ENCODE measurements around the gene ZNF346.

The ZNF346 gene

DNA sequence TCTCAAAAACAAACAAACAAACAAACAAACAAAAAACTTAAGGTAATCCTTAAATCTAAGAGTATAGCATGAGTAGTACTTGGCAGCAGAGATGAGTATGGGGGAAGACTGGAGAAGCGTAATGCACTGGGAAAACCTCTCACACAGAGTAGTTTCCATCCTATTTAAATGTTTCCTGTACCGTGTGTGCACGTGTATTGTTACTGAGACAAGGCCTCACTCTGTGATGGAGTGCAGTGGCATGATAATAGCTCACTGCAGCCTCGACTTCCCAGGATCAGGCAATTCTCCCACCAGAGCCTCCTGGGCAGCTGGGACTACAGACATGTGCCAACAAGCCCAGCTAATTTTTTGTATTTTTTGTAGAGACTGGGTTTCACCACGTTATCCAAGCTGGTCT is 18.8 kb upstream of the ZNF346 start:
- ATAC-seq (ENCODE audit: low read depth) (no peak), DNase-seq (ENCODE audit: low spot score) (no peak)
- Histone ChIP-seq H3K4me1 (ENCODE audit: insufficient read depth, poor library complexity, severe bottlenecking) (peaks cover 18% of the 10 kb centered on the region), H3K27ac (ENCODE audit: poor library complexity, severe bottlenecking) (no peak overlapping the region), H3K36me3 (ENCODE audit: low read depth) (peaks cover 46% of the 10 kb centered on the region), H3K27me3 (ENCODE audit: insufficient read depth, poor library complexity, severe bottlenecking) (no peaks in the 10 kb centered on the region), H3K9me3 (ENCODE audit: severe bottlenecking) (no peaks in the 10 kb centered on the region), H3K4me3 (ENCODE audit: severe bottlenecking) (no peak overlapping the region)
- no peak for TF ChIP-seq CTCF (IDR thresholded peaks at IDR 0.05; ENCODE audit: poor library complexity, severe bottlenecking)

GRCh38 chr5:177004961-177005360 is 17.5 kb upstream of the ZNF346 start:
- Histone ChIP-seq H3K4me3 (ENCODE audit: severe bottlenecking) (peak overlapping the region; percentile 80), H3K4me1 (ENCODE audit: insufficient read depth, poor library complexity, severe bottlenecking) (peaks cover 18% of the 10 kb centered on the region), H3K27me3 (ENCODE audit: insufficient read depth, poor library complexity, severe bottlenecking) (no peaks in the 10 kb centered on the region), H3K9me3 (ENCODE audit: severe bottlenecking) (no peaks in the 10 kb centered on the region), H3K27ac (ENCODE audit: poor library complexity, severe bottlenecking) (no peak overlapping the region), H3K36me3 (ENCODE audit: low read depth) (peaks cover 37% of the 10 kb centered on the region)
- ATAC-seq (ENCODE audit: low read depth) (no peak), DNase-seq (ENCODE audit: low spot score) (no peak)
- no peak for TF ChIP-seq CTCF (IDR thresholded peaks at IDR 0.05; ENCODE audit: poor library complexity, severe bottlenecking)

- peaks cover 18% of the 10 kb centered on the region for H3K4me1 ChIP-seq (ENCODE audit: insufficient read depth, poor library complexity, severe bottlenecking)
- peak; percentile 79 for TF ChIP-seq CTCF (IDR thresholded peaks at IDR 0.05; ENCODE audit: poor library complexity, severe bottlenecking)
- peak; percentile 81 for DNase-seq (ENCODE audit: low spot score)
- ATAC-seq (ENCODE audit: low read depth): peak; percentile 73
- peak overlapping the region; percentile 77 for H3K27ac ChIP-seq (ENCODE audit: poor library complexity, severe bottlenecking)
- no peaks in the 10 kb centered on the region for H3K27me3 ChIP-seq (ENCODE audit: insufficient read depth, poor library complexity, severe bottlenecking)
- peaks cover 36% of the 10 kb centered on the region for H3K36me3 ChIP-seq (ENCODE audit: low read depth)
- H3K9me3 ChIP-seq (ENCODE audit: severe bottlenecking): no peaks in the 10 kb centered on the region
- H3K4me3 ChIP-seq (ENCODE audit: severe bottlenecking): peak overlapping the region; percentile 80
Observed at GRCh38 chr5:177005619-177006264, 16.8 kb upstream of the ZNF346 start.

- peak; percentile 81 for ATAC-seq (ENCODE audit: low read depth)
- peaks cover 29% of the 10 kb centered on the region for H3K36me3 ChIP-seq (ENCODE audit: low read depth)
- TF ChIP-seq CTCF (IDR thresholded peaks at IDR 0.05; ENCODE audit: poor library complexity, severe bottlenecking): no peak
- peak within 1 kb of the TSS; percentile 77 for H3K27ac ChIP-seq (ENCODE audit: poor library complexity, severe bottlenecking)
- peak; percentile 96 for DNase-seq (ENCODE audit: low spot score)
- peaks cover 18% of the 10 kb centered on the region for H3K4me1 ChIP-seq (ENCODE audit: insufficient read depth, poor library complexity, severe bottlenecking)
- H3K9me3 ChIP-seq (ENCODE audit: severe bottlenecking): no peaks in the 10 kb centered on the region
- no peaks in the 10 kb centered on the region for H3K27me3 ChIP-seq (ENCODE audit: insufficient read depth, poor library complexity, severe bottlenecking)
- peak within 1 kb of the TSS; percentile 80 for H3K4me3 ChIP-seq (ENCODE audit: severe bottlenecking)
Observed at GRCh38 chr5:177006265-177006972, 16.1 kb upstream of the ZNF346 start, which contains the start of gene UIMC1. Gene UIMC1 (minus strand): TSS chr5:177006779. CDS start chr5:176982615, 24,164 bp downstream.

DNA sequence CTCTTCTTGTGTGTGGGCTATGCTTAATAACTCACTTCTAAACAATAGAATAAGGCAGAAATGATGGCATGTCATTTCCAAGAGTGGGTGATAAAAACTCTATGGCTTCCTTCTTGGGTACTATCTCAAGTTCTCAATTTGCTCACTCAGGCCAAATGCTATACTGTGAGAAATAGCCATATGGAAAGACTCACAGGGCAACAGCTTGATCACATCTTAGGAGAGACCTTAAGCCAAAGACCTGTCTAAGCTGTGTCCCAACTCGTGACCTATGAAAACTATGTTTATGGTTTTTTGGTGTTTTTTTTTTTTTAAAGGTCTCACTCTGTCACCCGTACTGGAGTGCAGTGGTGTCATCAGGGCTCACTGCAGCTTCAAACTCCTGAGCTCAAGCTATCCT is 13.8 kb upstream of the ZNF346 start:
- Histone ChIP-seq H3K4me3 (ENCODE audit: severe bottlenecking) (no peak overlapping the region), H3K9me3 (ENCODE audit: severe bottlenecking) (no peaks in the 10 kb centered on the region), H3K27me3 (ENCODE audit: insufficient read depth, poor library complexity, severe bottlenecking) (no peaks in the 10 kb centered on the region), H3K27ac (ENCODE audit: poor library complexity, severe bottlenecking) (no peak overlapping the region), H3K36me3 (ENCODE audit: low read depth) (peaks cover 15% of the 10 kb centered on the region; the same call in 1 of the 2 replicates), H3K4me1 (ENCODE audit: insufficient read depth, poor library complexity, severe bottlenecking) (peaks cover 14% of the 10 kb centered on the region)
- no peak for ATAC-seq (ENCODE audit: low read depth)
- DNase-seq (ENCODE audit: low spot score): no peak
- no peak for TF ChIP-seq CTCF (IDR thresholded peaks at IDR 0.05; ENCODE audit: poor library complexity, severe bottlenecking)

Measured in RWPE2 (cell line).